HG02870 (cell line): Measurements from ENCODE around the gene PCMT1.
"Not testable (repeated sequence)": the region's sequence is repeated elsewhere in the genome, so short reads cannot be mapped to it uniquely, and the experiment has no call there.

Experiments
- ATAC-seq: cut with Tn5 transposase; IDR thresholded peaks from one replicate; pipeline ENCODE4 v1.9.1; 2021; ENCODE audit warnings: mild to moderate bottlenecking, moderate library complexity; ENCODE audit not compliant: unreplicated experiment

PCMT1 gene

GRCh38 chr6:149749594-149750135 is at the start of gene PCMT1:
TSS of gene PCMT1 (plus strand) at chr6:149749741. CDS start at chr6:149749902, 161 bp downstream.
- peak; percentile 77 for ATAC-seq

- no peak for ATAC-seq
These were observed 47.8 kb upstream of the PCMT1 start for GRCh38 chr6:149701714-149702113.

- no peak for ATAC-seq
These were observed 37.8 kb upstream of the PCMT1 start for GRCh38 chr6:149711711-149712110.

GRCh38 chr6:149714442-149714841 is 35.1 kb upstream of the PCMT1 start:
- ATAC-seq, result no peak

- ATAC-seq, result no peak
These were observed 33.2 kb upstream of the PCMT1 start for GRCh38 chr6:149716181-149716963.

GRCh38 chr6:149717255-149717587 is 32.3 kb upstream of the PCMT1 start:
- ATAC-seq, result no peak

- ATAC-seq, result peak; percentile 83
These were observed 31.7 kb upstream of the PCMT1 start, which contains the start of gene LATS1 for GRCh38 chr6:149717588-149718458. TSS of gene LATS1 (minus strand) at chr6:149718101. CDS start at chr6:149702126, 15,975 bp downstream.

- ATAC-seq, result no peak
These were observed 30.0 kb upstream of the PCMT1 start for GRCh38 chr6:149719531-149719930.

GRCh38 chr6:149723262-149723661 is 26.3 kb upstream of the PCMT1 start:
- no peak for ATAC-seq

- ATAC-seq, result no peak
These were observed 25.6 kb upstream of the PCMT1 start for GRCh38 chr6:149723771-149724417.

- ATAC-seq, result no peak
These were observed 23.8 kb upstream of the PCMT1 start for GRCh38 chr6:149725785-149726184.

- no peak for ATAC-seq
These were observed 21.6 kb upstream of the PCMT1 start for GRCh38 chr6:149727793-149728498.

GRCh38 chr6:149728499-149729234 is 20.9 kb upstream of the PCMT1 start:
- no peak for ATAC-seq

GRCh38 chr6:149729824-149730223 is 19.7 kb upstream of the PCMT1 start:
- ATAC-seq, result no peak

GRCh38 chr6:149733089-149733720 is 16.3 kb upstream of the PCMT1 start:
- no peak for ATAC-seq

- no peak for ATAC-seq
These were observed 14.6 kb upstream of the PCMT1 start for GRCh38 chr6:149734915-149735314.

- ATAC-seq, result not testable (repeated sequence)
These were observed 4.3 kb upstream of the PCMT1 start for GRCh38 chr6:149745252-149745651.

- ATAC-seq, result peak; percentile 53
These were observed 3.2 kb upstream of the PCMT1 start, which contains the start of gene NUP43 for GRCh38 chr6:149746147-149746946. TSS of gene NUP43 (minus strand) at chr6:149746529. CDS start at chr6:149746495, 34 bp downstream.
